Hepatic stellate cell (primary cell): ENCODE data around the gene NTF4.
"Not testable (repeated sequence)": the region's sequence is repeated elsewhere in the genome, so short reads cannot be mapped to it uniquely, and the experiment has no call there.

Experiments
- DNase-seq: peaks from one replicate; pipeline ENCODE4 v3.0.0; 2011; ENCODE audit warnings: low spot score

Gene NTF4

GRCh38 chr19:49056902-49057596, 7.6 kb downstream of the NTF4 start:
- DNase-seq: not testable (repeated sequence)

GRCh38 chr19:49056101-49056901, 8.3 kb downstream of the NTF4 start:
- peak; percentile 93 for DNase-seq

GRCh38 chr19:49050376-49051033, 14.1 kb downstream of the NTF4 start:
- DNase-seq: peak; percentile 73

GRCh38 chr19:49049834-49050233, 14.8 kb downstream of the NTF4 start:
- not testable (repeated sequence) for DNase-seq

GRCh38 chr19:49049011-49049410, 15.6 kb downstream of the NTF4 start, which contains the start of gene CGB8:
CGB8 (minus strand) TSS chr19:49049111; CDS start chr19:49048739, 372 bp downstream.
- DNase-seq: not testable (repeated sequence)

- DNase-seq: not testable (repeated sequence)
Observed at GRCh38 chr19:49043548-49043947, 21.1 kb downstream of the NTF4 start, which contains the start of gene CGB5. CGB5 (plus strand) TSS chr19:49043848; CDS start chr19:49044210, 362 bp downstream.

GRCh38 chr19:49042666-49043065, 22.0 kb downstream of the NTF4 start:
- DNase-seq: not testable (repeated sequence)

GRCh38 chr19:49042177-49042576, 22.4 kb downstream of the NTF4 start:
- no peak for DNase-seq

- not testable (repeated sequence) for DNase-seq
Observed at GRCh38 chr19:49039736-49040135, 24.9 kb downstream of the NTF4 start.

- DNase-seq: peak; percentile 69
Observed at GRCh38 chr19:49038557-49039276, 25.9 kb downstream of the NTF4 start.

GRCh38 chr19:49038111-49038510, 26.5 kb downstream of the NTF4 start:
- DNase-seq: not testable (repeated sequence)

- not testable (repeated sequence) for DNase-seq
Observed at GRCh38 chr19:49036815-49037214, 27.8 kb downstream of the NTF4 start, which contains the start of gene CGB1. CGB1 (minus strand) TSS chr19:49036895; CDS start chr19:49036711, 184 bp downstream.

- not testable (repeated sequence) for DNase-seq
Observed at GRCh38 chr19:49031642-49032301, 32.8 kb downstream of the NTF4 start, which contains the start of gene CGB2. CGB2 (plus strand) TSS chr19:49031890; CDS start chr19:49032096, 206 bp downstream.

GRCh38 chr19:49030323-49030722, 34.3 kb downstream of the NTF4 start:
- not testable (repeated sequence) for DNase-seq

GRCh38 chr19:49029749-49030148, 34.9 kb downstream of the NTF4 start:
- DNase-seq: not testable (repeated sequence)

- not testable (repeated sequence) for DNase-seq
Observed at GRCh38 chr19:49028686-49029085, 35.9 kb downstream of the NTF4 start.

GRCh38 chr19:49025599-49025998, 39.0 kb downstream of the NTF4 start:
- not testable (repeated sequence) for DNase-seq

GRCh38 chr19:49025088-49025487, 39.5 kb downstream of the NTF4 start:
- DNase-seq: not testable (repeated sequence)

- not testable (repeated sequence) for DNase-seq
Observed at GRCh38 chr19:49024233-49024632, 40.4 kb downstream of the NTF4 start, which contains the start of gene CGB3. CGB3 (minus strand) TSS chr19:49024333; CDS start chr19:49023971, 362 bp downstream.

- no peak for DNase-seq
Observed at GRCh38 chr19:49022116-49022515, 42.5 kb downstream of the NTF4 start.
